ENCODE results near the gene RBMX. TPM values are rescaled to one million over a fixed set of nuclear protein-coding genes. Genes with fewer than 3 reads are reported as not detected.

The RBMX gene
- total RNA-seq, 1 experiment from 2014 or later: 414 TPM

GRCh38 chrX:136868283-136869055 lies 12.1 kb downstream of the RBMX start:
- no peaks in the 10 kb centered on the region for H3K4me1 ChIP-seq (ENCODE audit: insufficient read depth, low read length)
- no peak overlapping the region for H2BK5ac ChIP-seq (ENCODE audit: insufficient read length, low read length)
- H2BK12ac ChIP-seq (ENCODE audit: insufficient read length, low read depth, low read length): no peak overlapping the region
- no peaks in the 10 kb centered on the region for H4K20me1 ChIP-seq (ENCODE audit: control insufficient read depth, insufficient read depth, insufficient read length)
- no peaks in the 10 kb centered on the region for H3K27me3 ChIP-seq (ENCODE audit: insufficient read depth, low read length)
- Mint-ChIP-seq H3K27ac (peak overlapping the region in 1 of 3 experiments; percentile 68; a peak in 2 of 7 replicates), H3K9me3 (peaks cover 56 to 61% of the 10 kb centered on the region in 2 experiments), H3K36me3 (ENCODE audit: insufficient read depth in 1 of 3, low read depth in 3 of 3) (peaks cover 50 to 80% (median 72%) of the 10 kb centered on the region in 3 experiments), H3K4me1 (peaks cover 0 to 3% of the 10 kb centered on the region in 2 experiments; a peak in 1 of 4 replicates), H3K27me3 (ENCODE audit: low read depth) (no peaks in the 10 kb centered on the region), H3K4me3 (no peak overlapping the region)
- H4K91ac ChIP-seq (ENCODE audit: insufficient read length, low read depth, low read length): no peak overlapping the region
- H2BK15ac ChIP-seq (ENCODE audit: low read depth, low read length): no peak overlapping the region
- peaks cover 6% of the 10 kb centered on the region for H3K9me3 ChIP-seq (ENCODE audit: control insufficient read depth, low read depth, low read length)
- H2BK20ac ChIP-seq (ENCODE audit: low read depth, low read length, poor library complexity, severe bottlenecking): no peak overlapping the region
- no peak overlapping the region for H3K56ac ChIP-seq (ENCODE audit: insufficient read length, low read depth, low read length)
- no peak overlapping the region for H3K14ac ChIP-seq (ENCODE audit: insufficient read depth, low read length)
- H4K5ac ChIP-seq (ENCODE audit: insufficient read length, low read depth, low read length): no peak overlapping the region
- H3K79me1 ChIP-seq (ENCODE audit: insufficient read depth, low read depth, low read length, poor library complexity, severe bottlenecking): no peaks in the 10 kb centered on the region
- H3K4ac ChIP-seq (ENCODE audit: low read depth, low read length): no peak overlapping the region
- no peak overlapping the region for H3K4me2 ChIP-seq (ENCODE audit: insufficient read depth, insufficient read length, low read length)
- no peaks in the 10 kb centered on the region for H3K23me2 ChIP-seq (ENCODE audit: insufficient read length, low read depth, low read length, poor library complexity, severe bottlenecking)
- no peaks in the 10 kb centered on the region for H3K79me2 ChIP-seq (ENCODE audit: insufficient read depth, low read length)
- no peak overlapping the region for H3K23ac ChIP-seq (ENCODE audit: insufficient read length, low read depth, low read length)
- no peak for TF ChIP-seq CTCF (conservative IDR thresholded peaks at IDR 0.05)
- no peak overlapping the region for H2BK120ac ChIP-seq (ENCODE audit: low read depth, low read length, poor library complexity, severe bottlenecking)
- DNase-seq: no peak
- no peak overlapping the region for H3K9ac ChIP-seq (ENCODE audit: extremely low read depth, insufficient read length, low read length)
- H3K27ac ChIP-seq (ENCODE audit: insufficient read length, low read depth, low read length): peak overlapping the region; percentile 15
- WGBS (ENCODE audit: extremely low coverage, insufficient read length, low lambda C conversion rate): no CpG with 5 or more reads among the region's 9 CpGs
- H4K8ac ChIP-seq (replicated peaks; ENCODE audit: insufficient read length, low read depth, low read length): no peak overlapping the region
- H2AFZ ChIP-seq (ENCODE audit: low read length): no peak overlapping the region
- no peak overlapping the region for H3T11ph ChIP-seq (ENCODE audit: low read length)
- no peak overlapping the region for H3K18ac ChIP-seq (ENCODE audit: insufficient read length, low read depth, low read length)
- H2AK5ac ChIP-seq (ENCODE audit: insufficient read length, low read length): no peak overlapping the region
